ENCODE data around the gene COG5.
A peak's percentile ranks its signal among the peaks of the same experiment; 100 is the strongest.

- TF ChIP-seq, protein P1, sequence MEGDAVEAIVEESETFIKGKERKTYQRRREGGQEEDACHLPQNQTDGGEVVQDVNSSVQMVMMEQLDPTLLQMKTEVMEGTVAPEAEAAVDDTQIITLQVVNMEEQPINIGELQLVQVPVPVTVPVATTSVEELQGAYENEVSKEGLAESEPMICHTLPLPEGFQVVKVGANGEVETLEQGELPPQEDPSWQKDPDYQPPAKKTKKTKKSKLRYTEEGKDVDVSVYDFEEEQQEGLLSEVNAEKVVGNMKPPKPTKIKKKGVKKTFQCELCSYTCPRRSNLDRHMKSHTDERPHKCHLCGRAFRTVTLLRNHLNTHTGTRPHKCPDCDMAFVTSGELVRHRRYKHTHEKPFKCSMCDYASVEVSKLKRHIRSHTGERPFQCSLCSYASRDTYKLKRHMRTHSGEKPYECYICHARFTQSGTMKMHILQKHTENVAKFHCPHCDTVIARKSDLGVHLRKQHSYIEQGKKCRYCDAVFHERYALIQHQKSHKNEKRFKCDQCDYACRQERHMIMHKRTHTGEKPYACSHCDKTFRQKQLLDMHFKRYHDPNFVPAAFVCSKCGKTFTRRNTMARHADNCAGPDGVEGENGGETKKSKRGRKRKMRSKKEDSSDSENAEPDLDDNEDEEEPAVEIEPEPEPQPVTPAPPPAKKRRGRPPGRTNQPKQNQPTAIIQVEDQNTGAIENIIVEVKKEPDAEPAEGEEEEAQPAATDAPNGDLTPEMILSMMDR (IDR thresholded peaks at IDR 0.05), result no peak
- no peak for TF ChIP-seq TAF1 (IDR thresholded peaks at IDR 0.05; ENCODE audit: borderline replicate concordance, low read depth, low read length)
- TF ChIP-seq POLR2AphosphoS5 (IDR thresholded peaks at IDR 0.05; ENCODE audit: low read depth, low read length), result peak; percentile 36; the same call in 1 of the 2 replicates
- TF ChIP-seq USF2 (IDR thresholded peaks at IDR 0.05; ENCODE audit: borderline replicate concordance, low read depth, low read length), result no peak
- TF ChIP-seq RXRA (IDR thresholded peaks at IDR 0.05; ENCODE audit: borderline replicate concordance, low read depth), result no peak
- peak; percentile 68; the same call in 1 of the 2 replicates for TF ChIP-seq TEAD4 (IDR thresholded peaks at IDR 0.05; ENCODE audit: borderline replicate concordance, insufficient read depth)
- TF ChIP-seq, protein P2, sequence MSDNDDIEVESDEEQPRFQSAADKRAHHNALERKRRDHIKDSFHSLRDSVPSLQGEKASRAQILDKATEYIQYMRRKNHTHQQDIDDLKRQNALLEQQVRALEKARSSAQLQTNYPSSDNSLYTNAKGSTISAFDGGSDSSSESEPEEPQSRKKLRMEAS (IDR thresholded peaks at IDR 0.05; ENCODE audit: low read depth), result 0 out of 2 replicates have a peak, but pooled peaks have one; percentile 14
- TF ChIP-seq JUND (IDR thresholded peaks at IDR 0.05), result peak; percentile 71
- TF ChIP-seq SIN3A (IDR thresholded peaks at IDR 0.05; ENCODE audit: borderline replicate concordance, low read depth, low read length), result no peak
- peak in 1 of 2 experiments; percentile 68; a peak in 1 of 4 replicates for TF ChIP-seq EP300 (IDR thresholded peaks at IDR 0.05; ENCODE audit: borderline replicate concordance in 1 of 2, low read depth in 1 of 2, low read length in 1 of 2)
Observed at GRCh38 chr7:107387573-107388219, 176.0 kb downstream of the COG5 start.

Data from SK-N-SH (cell line).